Measurements from ENCODE around the gene SPEM2.
A peak's percentile ranks its signal among the peaks of the same experiment; 100 is the strongest.
"Not testable (repeated sequence)": the region's sequence is repeated elsewhere in the genome, so short reads cannot be mapped to it uniquely, and the experiment has no call there.

Gene SPEM2

DNA sequence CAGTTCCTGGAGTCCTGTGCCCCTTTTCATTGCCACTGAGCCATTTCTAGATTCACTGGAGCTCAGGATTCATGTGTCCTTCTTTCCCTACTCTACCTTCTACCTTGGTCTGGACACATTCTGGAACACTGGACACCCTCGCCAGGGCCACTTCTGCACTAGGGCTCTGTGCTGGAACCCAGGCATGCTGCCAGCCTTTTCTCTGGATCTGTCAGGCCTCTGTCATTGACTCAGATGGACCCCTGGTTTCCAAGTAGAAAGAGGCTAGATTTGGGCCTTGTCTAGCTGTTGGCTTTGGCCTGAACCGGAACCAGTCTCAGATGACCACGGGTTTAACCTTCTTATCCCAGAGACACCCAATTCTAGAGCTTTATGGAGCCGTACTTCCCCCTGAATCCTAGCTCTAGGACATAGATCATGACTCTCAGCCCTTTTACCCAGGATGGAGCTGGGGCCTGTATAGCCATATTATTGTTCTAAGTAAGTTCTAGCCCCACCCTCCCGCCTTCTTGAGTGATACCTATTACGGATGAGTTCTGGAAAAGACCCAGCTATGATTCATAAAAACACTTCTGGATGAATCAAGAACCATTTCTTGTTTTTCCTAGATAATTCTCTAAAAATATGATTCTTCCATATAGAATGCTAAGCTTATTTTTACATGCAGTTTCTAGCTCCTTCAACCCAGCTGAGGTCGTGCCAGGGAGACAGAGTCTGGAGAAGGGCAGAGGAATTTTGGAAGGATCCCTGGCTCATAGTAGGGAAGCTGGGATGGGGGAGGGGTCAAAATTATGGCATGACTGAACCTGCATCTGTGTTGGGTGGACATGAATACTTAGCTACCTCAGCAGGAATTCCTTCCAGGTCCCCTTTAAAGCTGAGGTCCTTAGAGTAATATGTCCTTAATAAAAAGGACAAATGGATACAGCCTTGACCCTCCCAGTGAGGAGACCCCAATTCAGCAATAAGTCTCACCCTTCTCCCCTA, 18.4 kb downstream of the SPEM2 start:
- DNase-seq: no peak

DNA sequence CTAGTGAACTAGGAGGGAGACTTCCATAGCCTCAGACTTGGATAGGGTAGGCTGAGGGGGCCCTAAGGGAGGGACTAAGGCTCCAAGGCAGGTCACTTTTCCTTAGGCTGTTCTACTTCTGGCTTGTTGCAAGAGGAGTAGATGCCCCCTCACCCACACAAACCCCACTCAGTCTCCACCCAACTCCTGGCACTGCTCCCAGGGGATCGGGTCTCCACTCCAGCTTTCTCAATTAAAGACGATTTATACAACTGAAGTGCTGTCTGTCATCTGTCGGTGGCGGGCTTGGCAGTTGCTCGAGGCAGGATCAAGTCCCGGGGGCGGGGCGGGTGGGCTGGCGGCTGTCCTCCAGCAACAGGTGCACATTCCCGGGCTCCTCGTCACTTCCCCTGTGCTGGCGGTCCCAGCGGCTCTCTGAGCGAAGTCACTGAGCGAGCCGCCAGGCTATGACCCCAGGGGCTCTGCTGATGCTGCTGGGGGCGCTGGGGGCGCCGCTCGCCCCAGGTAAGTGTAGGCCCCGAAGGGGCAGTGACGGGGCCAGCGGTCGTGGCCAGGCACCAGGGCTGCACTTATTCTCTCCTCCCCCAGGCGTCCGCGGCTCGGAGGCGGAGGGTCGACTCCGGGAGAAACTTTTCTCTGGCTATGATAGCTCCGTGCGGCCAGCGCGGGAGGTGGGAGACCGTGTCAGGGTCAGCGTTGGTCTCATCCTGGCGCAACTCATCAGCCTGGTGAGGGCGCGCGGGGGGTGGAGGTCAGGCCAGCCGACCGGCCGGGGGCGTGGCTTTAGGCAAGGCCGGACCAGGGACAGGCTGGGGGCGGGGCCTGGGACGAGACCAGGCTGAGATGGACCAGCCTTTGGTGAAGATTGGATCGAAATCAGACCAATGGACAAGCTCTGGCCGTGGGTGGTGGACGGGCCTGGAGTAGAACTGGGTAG, 19.5 kb downstream of the SPEM2 start, which contains the start of gene CHRNB1:
Gene CHRNB1, plus strand, starts transcription at position 380 of the 937 bp plus-strand sequence. Its CDS starts 67 bp downstream, at position 447.
- peak; percentile 52 to 73 for DNase-seq

- DNase-seq: no peak
Observed at GRCh38 chr17:7445619-7445968, 20.2 kb downstream of the SPEM2 start.

GRCh38 chr17:7448461-7448860, 23.0 kb downstream of the SPEM2 start:
- DNase-seq: no peak

DNA sequence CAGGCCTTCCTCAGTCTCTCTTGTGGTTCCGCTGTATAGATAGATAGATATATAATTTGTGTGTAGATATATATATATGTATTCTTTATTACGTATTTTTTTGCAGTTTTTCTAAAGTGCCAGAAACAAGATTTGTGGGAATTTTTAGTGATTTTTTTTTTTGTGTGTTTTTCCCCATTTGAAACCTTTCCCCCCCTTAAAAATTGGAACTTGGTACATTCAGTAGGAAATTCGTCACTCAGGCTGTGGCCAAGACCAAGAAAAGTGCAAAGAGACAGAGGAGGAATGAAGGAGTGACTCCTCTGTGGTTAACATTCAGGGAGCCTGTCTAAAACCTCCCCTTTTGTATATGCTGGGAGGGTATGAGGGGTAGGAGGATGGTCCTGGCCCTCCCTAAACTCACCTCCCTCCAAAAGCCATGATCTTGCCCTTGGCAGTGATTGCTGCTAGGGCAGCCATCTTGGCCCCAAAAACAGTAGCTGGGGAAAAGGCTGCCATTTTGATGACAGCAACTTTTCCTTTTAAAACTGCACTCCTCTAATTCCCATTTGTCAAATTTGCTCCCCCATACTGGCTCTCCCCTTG, 34.6 kb downstream of the SPEM2 start:
- DNase-seq: no peak

DNA sequence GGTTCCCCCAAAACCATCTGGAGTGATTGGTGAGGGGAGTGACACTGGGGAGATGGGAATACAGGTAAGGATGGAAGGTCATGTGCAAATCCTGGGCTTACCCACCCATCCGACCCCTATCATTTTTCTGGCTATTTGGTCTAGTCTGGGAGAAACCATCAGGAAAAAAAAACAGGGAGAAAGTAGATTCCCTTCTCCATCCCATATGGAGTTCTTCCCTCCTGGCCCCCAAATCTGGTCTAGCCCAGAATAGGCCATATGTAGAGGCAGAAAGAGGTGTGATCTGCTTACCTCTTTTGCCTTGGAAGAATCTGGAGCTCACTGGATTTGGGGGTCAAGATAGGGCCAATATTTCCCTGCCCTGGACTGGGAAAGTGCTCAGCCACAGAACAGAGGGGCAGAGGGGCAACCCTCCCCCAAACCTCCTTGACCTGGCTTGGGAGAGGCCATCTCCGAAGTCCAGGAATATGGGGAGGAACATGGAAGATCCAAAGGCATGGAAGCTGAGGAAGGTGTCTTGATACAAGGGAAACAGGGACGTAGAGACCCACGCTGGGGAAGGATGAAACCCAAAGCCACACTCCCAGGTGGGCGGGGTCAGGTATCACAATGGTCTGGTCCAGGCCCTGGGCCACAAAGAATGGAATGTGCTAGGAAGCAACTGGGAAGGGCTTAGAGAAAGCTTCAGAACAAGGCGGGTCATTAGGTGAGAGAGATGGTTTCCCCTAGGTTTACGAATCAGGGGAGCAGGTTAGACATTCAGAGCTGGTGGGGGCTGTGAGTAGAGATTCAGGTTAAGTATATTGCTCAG, 35.6 kb downstream of the SPEM2 start:
- DNase-seq: no peak

DNA sequence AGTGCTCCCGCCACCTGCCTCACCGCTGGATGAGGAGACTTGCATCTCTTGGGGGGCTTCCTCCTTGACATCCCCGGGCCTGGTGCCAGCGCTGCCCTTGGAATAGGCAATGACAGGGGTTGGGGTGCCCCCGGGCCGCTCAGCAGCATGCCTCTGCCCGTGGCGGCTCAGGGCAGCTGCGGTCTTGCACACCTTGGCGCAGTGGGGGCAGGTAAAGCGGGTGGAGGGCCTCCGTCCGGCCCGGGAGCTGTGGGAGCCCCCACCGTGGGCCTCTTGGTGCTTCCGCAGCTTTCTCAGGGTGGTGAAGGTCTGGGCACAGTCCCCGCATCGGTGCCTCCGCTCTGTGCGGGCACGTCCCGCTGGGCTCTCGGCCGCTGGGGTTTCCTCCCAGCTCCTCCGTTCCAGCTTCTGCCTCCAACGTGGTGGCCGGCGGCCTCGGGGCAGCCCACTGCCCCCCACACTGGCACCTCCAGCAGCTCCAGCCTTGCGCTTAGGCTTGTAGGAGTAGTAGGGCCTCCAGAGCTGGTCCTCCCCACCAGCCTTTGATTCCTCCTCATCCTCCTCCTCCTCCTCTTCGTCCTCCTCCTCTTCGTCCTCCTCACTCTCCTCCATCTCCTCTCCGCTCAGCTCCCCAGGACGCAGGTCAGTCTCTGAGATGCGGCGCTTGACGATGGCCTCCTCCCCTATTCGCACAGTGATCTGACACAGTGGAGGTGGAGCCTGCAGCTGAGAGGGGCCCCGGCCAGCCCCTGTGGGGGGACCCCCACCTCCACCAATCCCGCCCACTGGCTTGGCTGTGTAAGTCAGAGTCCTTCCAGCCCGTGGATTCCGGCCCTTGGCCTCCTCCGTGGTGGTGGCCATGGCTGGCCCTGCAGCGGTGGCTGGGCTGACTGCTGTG, 37.3 kb downstream of the SPEM2 start:
- DNase-seq: no peak

DNA sequence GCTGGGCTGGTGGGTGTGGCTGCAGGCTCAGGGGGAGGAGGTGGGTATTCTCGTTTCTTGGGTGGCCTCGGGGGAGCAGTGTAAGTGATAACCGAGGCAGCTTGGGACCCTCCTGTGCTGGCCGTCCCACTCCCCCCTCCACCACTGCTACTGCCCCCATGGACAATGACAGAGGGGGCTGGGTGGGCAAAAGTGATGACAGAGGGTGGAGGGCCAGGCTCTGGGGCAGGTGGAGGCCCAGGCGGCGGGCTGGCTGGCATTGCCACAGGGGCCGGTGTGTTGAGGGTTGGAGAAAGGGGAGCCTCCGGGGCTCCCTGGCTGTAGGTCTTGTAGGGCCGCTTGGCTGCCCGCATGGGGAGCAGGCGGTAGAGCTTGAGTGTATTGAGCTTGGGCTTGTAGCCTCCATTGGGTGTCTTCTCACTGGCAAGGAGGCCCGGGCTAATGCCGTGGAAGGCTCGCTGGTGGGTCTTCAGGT, 38.0 kb downstream of the SPEM2 start:
- no peak for DNase-seq

- no peak for DNase-seq
Observed at GRCh38 chr17:7464081-7464480, 38.7 kb downstream of the SPEM2 start.

- no peak for DNase-seq
Observed at GRCh38 chr17:7465597-7466275, 40.3 kb downstream of the SPEM2 start.

DNA sequence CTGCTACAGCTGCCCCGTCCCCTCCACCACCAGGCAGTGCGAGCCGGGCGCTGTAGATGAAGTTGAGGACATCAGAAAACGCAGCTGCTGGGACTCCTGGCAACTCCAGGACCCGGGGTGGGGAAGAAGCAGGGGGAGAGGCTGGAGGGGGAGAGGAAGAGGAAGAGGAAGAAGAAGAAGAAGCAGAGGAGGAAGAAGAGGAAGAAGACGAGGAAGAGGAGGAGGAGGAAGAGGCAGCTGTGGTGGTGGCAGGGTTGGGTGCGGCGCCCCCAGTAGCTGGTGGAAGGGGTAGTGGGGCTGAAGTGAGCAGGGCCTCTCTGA, 40.9 kb downstream of the SPEM2 start:
- DNase-seq: no peak

GRCh38 chr17:7466639-7467341, 41.4 kb downstream of the SPEM2 start:
- DNase-seq: peak; percentile 35 to 55

GRCh38 chr17:7467498-7467897, 42.1 kb downstream of the SPEM2 start:
- DNase-seq: no peak

DNA sequence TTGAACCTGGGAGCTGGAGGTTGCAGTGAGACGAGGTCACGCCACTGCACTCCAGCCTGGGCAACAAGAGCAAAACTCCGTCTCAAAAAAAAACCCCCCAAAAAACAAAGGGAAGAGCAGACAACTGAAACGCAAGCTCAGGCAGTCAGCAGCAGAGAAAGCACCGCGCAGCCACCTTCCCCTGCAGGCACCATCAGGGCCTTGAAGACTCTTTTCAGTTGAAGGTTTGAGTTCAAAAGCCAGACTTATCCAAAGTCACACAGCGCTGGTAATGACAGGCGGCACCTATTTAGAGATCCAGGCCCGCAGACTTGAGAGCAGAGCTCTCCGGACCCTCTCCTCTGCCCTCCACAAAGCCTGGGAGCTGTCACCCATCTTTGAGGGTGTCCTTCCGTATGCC, 42.9 kb downstream of the SPEM2 start:
- no peak for DNase-seq

DNA sequence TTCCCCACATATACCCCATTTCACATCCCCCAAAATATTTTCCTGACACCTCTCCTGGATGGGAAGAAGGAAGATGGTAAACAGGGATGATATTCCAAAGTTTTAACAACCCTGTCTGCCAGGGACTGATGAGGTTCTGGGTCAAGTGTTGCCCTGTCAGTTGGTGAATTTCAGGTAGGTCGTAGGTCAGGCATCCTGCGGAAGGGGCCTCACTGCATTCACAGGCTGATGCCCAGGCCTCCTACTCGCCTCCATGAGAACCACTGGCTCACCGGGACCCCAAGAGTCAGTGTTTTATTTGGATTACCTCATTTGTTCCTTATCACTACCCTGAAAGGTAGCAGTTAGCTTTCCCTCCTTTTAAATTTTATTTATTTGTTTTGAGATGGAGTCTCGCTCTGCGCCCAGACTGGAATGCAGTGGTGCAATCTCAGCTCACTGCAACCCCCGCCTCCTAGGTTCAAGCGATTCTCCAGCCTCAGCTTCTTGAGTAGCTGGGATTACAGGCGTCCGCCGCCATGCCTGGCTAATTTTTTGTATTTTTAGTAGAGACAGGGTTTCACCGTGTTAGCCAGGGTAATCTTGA, 43.5 kb downstream of the SPEM2 start:
- no peak for DNase-seq

GRCh38 chr17:7469843-7470242, 44.4 kb downstream of the SPEM2 start:
- not testable (repeated sequence) for DNase-seq

- DNase-seq: not testable (repeated sequence)
Observed at GRCh38 chr17:7470457-7470973, 45.1 kb downstream of the SPEM2 start.

GRCh38 chr17:7471729-7472128, 46.3 kb downstream of the SPEM2 start:
- DNase-seq: no peak

DNA sequence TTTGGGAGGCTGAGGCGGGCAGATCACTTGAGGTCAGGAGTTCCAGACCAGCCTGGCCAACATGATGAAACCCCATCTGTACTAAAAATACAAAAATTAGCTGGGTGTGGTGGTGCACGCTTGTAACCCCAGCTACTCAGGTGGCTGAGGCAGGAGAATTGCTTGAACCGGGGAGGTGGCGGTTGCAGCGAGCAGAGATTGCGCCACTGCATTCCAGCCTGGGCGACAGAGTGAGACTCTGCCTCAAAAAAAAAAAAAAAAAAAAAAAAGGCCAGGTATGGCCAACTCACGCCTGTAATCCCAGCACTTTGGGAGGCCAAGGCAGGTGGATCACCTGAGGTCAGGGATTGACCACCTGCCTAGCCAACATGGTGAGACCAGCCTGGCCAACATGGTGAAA, 49.4 kb downstream of the SPEM2 start:
- DNase-seq: not testable (repeated sequence)

All from inflammatory macrophage treated with lipopolysaccharide for 1 hour (primary cell).